WTC11 (cell line): Measurements from ENCODE around the gene RGL1. TPM values are rescaled to one million over a fixed set of nuclear protein-coding genes. Genes with fewer than 3 reads are reported as not detected.

Experiments
- ATAC-seq: fragments of 200-7000 bp; cut with Tn5 transposase; 2 replicates; pipeline ENCODE4 v1.10.0; 2021; ENCODE audit warnings: mild to moderate bottlenecking, moderate library complexity
- CTCF ChIA-PET: fragments of 300-600 bp; sonication (Branson Sonifier 250); formaldehyde crosslinking; loops from one replicate; lab custom pipeline; 2021; ENCODE audit warnings: antibody characterized with exemption; lab: Charles Lee
- POLR2A ChIA-PET: fragments of 350-600 bp; sonication (Branson Sonifier 250); formaldehyde crosslinking; loops from one replicate; lab custom pipeline; 2021; ENCODE audit warnings: antibody characterized with exemption; lab: Charles Lee
- DNase-seq: peaks from one replicate; pipeline ENCODE4 v3.0.0; 2021; ENCODE audit warnings: low spot score
- H3K27ac Mint-ChIP-seq: 2 replicates; pipeline ENCODE4 v1.8.0; 2021; ENCODE audit warnings: mixed read lengths
- H3K27me3 Mint-ChIP-seq: 2 replicates; pipeline ENCODE4 v1.8.0; 2021; ENCODE audit warnings: low read depth, mild to moderate bottlenecking, moderate library complexity, mixed read lengths
- H3K36me3 Mint-ChIP-seq: 2 replicates; pipeline ENCODE4 v1.8.0; 2021; ENCODE audit warnings: mixed read lengths
- H3K4me1 Mint-ChIP-seq: 2 replicates; pipeline ENCODE4 v1.8.0; 2022; ENCODE audit warnings: mixed read lengths
- H3K4me3 Mint-ChIP-seq: 2 replicates; pipeline ENCODE4 v1.8.0; 2021; ENCODE audit warnings: mild to moderate bottlenecking, moderate library complexity, mixed read lengths
- H3K9me3 Mint-ChIP-seq: 2 replicates; pipeline ENCODE4 v1.8.0; 2021; ENCODE audit warnings: mixed read lengths
- ELF4 ChIP-seq: sonication (generic); formaldehyde crosslinking; IDR thresholded peaks from 2 replicates; pipeline ENCODE4 v1.8.1; 2022; ENCODE audit warnings: low read depth, mild to moderate bottlenecking, moderate library complexity, missing genetic modification reagents
- FOXP1 ChIP-seq: sonication (generic); formaldehyde crosslinking; IDR thresholded peaks from 2 replicates; pipeline ENCODE4 v1.8.0; 2022; ENCODE audit warnings: missing genetic modification reagents, mild to moderate bottlenecking, moderate library complexity, borderline replicate concordance
- GRHL2 ChIP-seq: fragments of 250-450 bp; sonication (Bioruptor Pico); IDR thresholded peaks from 2 replicates; pipeline ENCODE4 v1.8.0; 2022; ENCODE audit warnings: mild to moderate bottlenecking, moderate library complexity; ENCODE audit not compliant: insufficient replicate concordance, severe bottlenecking
- JUN ChIP-seq: sonication (generic); formaldehyde crosslinking; IDR thresholded peaks from 2 replicates; pipeline ENCODE4 v1.8.0; 2023; ENCODE audit warnings: mild to moderate bottlenecking, missing genetic modification reagents
- KAT7 ChIP-seq: sonication (generic); formaldehyde crosslinking; IDR thresholded peaks from 2 replicates; pipeline ENCODE4 v1.8.1; 2023; ENCODE audit warnings: missing genetic modification reagents, mild to moderate bottlenecking, borderline replicate concordance
- NFATC4 ChIP-seq: fragments of 250-450 bp; sonication (Bioruptor Pico); IDR thresholded peaks from 2 replicates; pipeline ENCODE4 v1.9.0; 2021; ENCODE audit warnings: mild to moderate bottlenecking
- TCF7 ChIP-seq: sonication (generic); formaldehyde crosslinking; IDR thresholded peaks from 2 replicates; pipeline ENCODE4 v1.8.0; 2022; ENCODE audit warnings: mild to moderate bottlenecking, low read depth, missing genetic modification reagents, moderate library complexity
- ZNF416 ChIP-seq: fragments of 250-450 bp; sonication (Bioruptor Pico); IDR thresholded peaks from 2 replicates; pipeline ENCODE4 v1.9.0; 2021; ENCODE audit warnings: mild to moderate bottlenecking, inconsistent platforms
- ZNF671 ChIP-seq: fragments of 250-450 bp; sonication (Bioruptor Pico); IDR thresholded peaks from 2 replicates; pipeline ENCODE4 v1.8.0; 2021; ENCODE audit warnings: mild to moderate bottlenecking
- total RNA-seq: library from RNA; stranded (reverse); gene quantifications from 3 replicates; pipeline ENCODE4 v1.2.3, GENCODE V29; 2021
- TF ChIP-seq, protein P1 (sequence below): sonication (generic); formaldehyde crosslinking; IDR thresholded peaks from 2 replicates; pipeline ENCODE4 v1.8.1; 2022; ENCODE audit warnings: missing genetic modification reagents, borderline replicate concordance
- TF ChIP-seq, protein P2 (sequence below): sonication (generic); formaldehyde crosslinking; IDR thresholded peaks from 2 replicates; pipeline ENCODE4 v1.8.0; 2022; ENCODE audit warnings: missing genetic modification reagents
- TF ChIP-seq, protein P3 (sequence below): sonication (generic); formaldehyde crosslinking; IDR thresholded peaks from 2 replicates; pipeline ENCODE4 v1.8.0; 2022; ENCODE audit warnings: mild to moderate bottlenecking, missing genetic modification reagents
- TF ChIP-seq, protein P4 (sequence below): sonication (generic); formaldehyde crosslinking; conservative IDR thresholded peaks from 2 replicates; pipeline ENCODE4 v1.8.1; 2022; ENCODE audit warnings: mild to moderate bottlenecking, missing genetic modification reagents
- TF ChIP-seq, protein P5 (sequence below): sonication (generic); formaldehyde crosslinking; IDR thresholded peaks from 2 replicates; pipeline ENCODE4 v1.8.0; 2023; ENCODE audit warnings: missing genetic modification reagents
- TF ChIP-seq, protein P6 (sequence below): sonication (generic); formaldehyde crosslinking; conservative IDR thresholded peaks from 2 replicates; pipeline ENCODE4 v1.8.1; 2023; ENCODE audit warnings: mild to moderate bottlenecking, low read depth, missing genetic modification reagents, moderate library complexity

The RGL1 gene
- total RNA-seq, 1 experiment from 2014 or later, result 1.5 TPM

DNA sequence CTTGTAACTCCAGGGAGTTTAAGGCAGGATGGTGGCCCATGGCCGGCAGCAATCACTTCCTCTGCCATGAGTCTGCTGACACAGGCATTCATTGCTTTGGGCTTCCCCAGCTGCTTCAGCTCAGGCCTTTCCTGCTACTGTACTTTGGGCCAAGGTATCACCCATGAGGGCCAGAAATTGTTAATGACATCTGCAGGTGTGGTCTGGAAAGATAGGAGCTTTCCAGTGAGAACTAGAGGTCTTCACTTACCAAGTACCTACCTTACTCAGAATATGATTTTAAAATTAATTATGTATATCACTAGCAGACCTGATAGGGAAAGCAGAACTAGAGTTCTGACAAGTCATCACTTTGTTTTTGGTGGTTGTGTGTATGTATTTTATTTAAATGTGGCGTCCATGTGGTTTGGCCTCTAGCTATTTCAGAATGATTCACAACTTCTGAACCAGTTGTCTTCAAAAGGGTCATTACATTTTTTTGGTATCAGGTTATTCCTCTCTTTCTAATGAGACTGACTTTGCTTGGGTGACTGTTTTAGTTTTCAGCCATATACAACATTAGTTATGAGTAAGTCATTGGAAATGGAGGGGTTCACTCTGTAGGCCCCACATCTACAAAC lies 2.7 kb downstream of the RGL1 start (continued):
- TF ChIP-seq, protein P1, sequence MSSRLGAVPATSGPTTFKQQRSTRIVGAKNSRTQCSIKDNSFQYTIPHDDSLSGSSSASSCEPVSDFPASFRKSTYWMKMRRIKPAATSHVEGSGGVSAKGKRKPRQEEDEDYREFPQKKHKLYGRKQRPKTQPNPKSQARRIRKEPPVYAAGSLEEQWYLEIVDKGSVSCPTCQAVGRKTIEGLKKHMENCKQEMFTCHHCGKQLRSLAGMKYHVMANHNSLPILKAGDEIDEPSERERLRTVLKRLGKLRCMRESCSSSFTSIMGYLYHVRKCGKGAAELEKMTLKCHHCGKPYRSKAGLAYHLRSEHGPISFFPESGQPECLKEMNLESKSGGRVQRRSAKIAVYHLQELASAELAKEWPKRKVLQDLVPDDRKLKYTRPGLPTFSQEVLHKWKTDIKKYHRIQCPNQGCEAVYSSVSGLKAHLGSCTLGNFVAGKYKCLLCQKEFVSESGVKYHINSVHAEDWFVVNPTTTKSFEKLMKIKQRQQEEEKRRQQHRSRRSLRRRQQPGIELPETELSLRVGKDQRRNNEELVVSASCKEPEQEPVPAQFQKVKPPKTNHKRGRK (CRISPR knock-in tag), result no peak
- TF ChIP-seq JUN (CRISPR knock-in tag), result no peak

DNA sequence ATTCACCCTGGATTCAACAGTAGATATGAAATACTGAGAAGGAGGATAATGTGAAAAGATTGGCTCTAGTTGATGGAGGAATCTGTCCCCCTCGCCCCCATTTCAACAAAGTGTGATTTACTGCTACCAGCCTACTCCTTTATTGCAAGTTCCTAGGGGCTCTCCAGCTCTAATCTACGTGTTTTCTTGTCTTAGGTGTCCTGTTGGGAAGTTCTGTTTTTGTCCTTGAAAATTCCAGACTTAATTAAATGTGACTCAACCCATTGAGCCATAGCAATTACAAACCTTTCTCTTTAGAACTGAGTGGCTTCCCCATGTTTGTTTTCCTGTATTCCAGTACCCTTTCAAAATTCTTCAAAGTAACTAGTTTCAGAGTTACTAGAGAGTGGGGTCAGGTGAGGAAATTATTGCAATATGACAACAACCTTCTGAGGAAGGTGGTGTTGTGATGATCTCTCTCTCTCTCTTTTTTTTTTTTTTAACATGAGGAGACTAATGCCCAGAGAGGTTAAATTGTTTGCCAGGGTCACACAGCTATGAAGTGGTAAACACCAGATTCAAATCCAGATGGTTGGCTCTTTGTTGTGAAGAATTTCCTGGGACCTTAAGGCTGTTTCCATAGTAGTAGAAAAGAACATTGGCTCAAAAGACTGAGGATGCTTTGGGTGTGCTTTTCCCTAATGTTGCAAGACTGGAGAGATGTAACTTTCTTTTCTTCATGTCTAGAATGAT lies 3.5 kb downstream of the RGL1 start:
- H3K9me3 Mint-ChIP-seq, result no peaks in the 10 kb centered on the region
- ChIA-PET POLR2A (no interaction called here), CTCF (no interaction called here)
- TF ChIP-seq, protein P1 (CRISPR knock-in tag), result no peak
- TF ChIP-seq, protein P2, sequence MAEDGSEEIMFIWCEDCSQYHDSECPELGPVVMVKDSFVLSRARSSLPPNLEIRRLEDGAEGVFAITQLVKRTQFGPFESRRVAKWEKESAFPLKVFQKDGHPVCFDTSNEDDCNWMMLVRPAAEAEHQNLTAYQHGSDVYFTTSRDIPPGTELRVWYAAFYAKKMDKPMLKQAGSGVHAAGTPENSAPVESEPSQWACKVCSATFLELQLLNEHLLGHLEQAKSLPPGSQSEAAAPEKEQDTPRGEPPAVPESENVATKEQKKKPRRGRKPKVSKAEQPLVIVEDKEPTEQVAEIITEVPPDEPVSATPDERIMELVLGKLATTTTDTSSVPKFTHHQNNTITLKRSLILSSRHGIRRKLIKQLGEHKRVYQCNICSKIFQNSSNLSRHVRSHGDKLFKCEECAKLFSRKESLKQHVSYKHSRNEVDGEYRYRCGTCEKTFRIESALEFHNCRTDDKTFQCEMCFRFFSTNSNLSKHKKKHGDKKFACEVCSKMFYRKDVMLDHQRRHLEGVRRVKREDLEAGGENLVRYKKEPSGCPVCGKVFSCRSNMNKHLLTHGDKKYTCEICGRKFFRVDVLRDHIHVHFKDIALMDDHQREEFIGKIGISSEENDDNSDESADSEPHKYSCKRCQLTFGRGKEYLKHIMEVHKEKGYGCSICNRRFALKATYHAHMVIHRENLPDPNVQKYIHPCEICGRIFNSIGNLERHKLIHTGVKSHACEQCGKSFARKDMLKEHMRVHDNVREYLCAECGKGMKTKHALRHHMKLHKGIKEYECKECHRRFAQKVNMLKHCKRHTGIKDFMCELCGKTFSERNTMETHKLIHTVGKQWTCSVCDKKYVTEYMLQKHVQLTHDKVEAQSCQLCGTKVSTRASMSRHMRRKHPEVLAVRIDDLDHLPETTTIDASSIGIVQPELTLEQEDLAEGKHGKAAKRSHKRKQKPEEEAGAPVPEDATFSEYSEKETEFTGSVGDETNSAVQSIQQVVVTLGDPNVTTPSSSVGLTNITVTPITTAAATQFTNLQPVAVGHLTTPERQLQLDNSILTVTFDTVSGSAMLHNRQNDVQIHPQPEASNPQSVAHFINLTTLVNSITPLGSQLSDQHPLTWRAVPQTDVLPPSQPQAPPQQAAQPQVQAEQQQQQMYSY (CRISPR knock-in tag), result no peak
- TF ChIP-seq ZNF671 (CRISPR knock-in tag), result no peak
- TF ChIP-seq, protein P3, sequence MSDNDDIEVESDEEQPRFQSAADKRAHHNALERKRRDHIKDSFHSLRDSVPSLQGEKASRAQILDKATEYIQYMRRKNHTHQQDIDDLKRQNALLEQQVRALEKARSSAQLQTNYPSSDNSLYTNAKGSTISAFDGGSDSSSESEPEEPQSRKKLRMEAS (CRISPR knock-in tag), result no peak
- no peak for TF ChIP-seq TCF7
- ATAC-seq (no peak), DNase-seq (no peak)
- H3K4me3 Mint-ChIP-seq, result no peak overlapping the region
- H3K27ac Mint-ChIP-seq, result 0 out of 2 replicates have a peak overlapping the region, but pooled peaks have one; percentile 3
- peaks cover 41% of the 10 kb centered on the region for H3K4me1 Mint-ChIP-seq
- H3K36me3 Mint-ChIP-seq, result no peaks in the 10 kb centered on the region
- H3K27me3 Mint-ChIP-seq, result peaks cover 20% of the 10 kb centered on the region

DNA sequence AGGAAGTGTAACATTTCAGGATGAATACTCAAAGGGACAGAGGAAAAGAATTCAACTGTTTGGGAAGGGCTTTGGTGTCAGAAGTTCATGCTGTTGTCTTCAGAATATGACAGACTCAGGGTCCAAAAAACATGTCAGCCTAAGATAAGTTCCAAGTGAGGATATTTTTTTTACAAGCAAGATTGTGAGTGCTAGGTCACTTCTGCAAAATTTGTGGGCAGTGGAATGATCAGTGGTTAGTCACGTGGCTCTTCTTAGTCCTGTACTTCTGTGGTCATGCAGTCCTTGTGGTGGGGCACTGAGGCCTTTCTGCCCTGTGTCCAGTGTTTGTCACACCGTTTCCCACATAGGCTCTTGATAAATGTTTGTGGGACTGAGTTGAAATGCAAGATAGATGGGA lies 5.2 kb downstream of the RGL1 start:
- ChIA-PET POLR2A (no interaction called here), CTCF (no interaction called here)
- Mint-ChIP-seq H3K9me3 (no peaks in the 10 kb centered on the region), H3K27me3 (peaks cover 14% of the 10 kb centered on the region), H3K36me3 (no peaks in the 10 kb centered on the region), H3K27ac (no peak overlapping the region), H3K4me3 (no peak overlapping the region), H3K4me1 (peaks cover 44% of the 10 kb centered on the region)
- ATAC-seq (no peak), DNase-seq (no peak)
- no peak for TF ChIP-seq KAT7 (CRISPR knock-in tag)

DNA sequence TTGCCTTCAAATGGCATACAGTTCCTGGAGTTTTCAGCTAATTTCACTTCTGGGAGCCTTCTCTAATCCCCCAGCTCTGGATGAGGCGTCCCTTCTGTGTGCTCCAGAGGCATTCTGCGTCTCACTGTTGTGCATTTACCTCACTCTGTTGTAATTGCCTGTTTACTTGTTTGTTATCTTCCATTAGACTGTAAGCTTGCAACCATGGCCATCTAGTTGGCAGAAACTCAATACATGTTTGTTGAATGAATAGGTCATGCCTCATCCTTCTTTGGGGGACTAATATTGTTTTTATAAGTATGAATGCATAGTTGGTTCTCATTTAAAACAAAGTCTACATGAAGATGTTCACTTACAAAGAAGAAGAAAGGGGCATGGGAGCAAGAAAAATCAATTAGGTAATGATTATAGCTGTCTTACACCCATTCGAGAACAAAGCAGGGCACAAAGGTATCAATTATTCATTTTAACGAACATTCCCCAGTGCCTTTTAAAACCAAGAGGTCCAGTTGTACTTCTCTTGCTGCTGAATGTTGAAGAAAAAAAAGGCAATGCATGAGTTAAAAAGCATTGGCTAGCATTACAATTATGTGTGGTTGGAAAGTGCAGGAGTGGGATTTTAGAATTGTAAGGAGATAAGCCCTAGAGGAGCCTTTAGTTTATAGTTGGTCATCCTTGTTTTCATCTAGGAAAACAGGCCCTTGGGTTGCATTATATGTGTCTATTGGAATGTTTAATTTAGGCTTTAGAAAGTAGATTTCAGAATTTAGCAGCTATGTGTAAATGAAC lies 6.0 kb downstream of the RGL1 start:
- POLR2A ChIA-PET, result no interaction called here
- Mint-ChIP-seq H3K27me3 (peaks cover 8% of the 10 kb centered on the region), H3K4me1 (peaks cover 40% of the 10 kb centered on the region), H3K27ac (no peak overlapping the region), H3K9me3 (no peaks in the 10 kb centered on the region), H3K4me3 (no peak overlapping the region), H3K36me3 (no peaks in the 10 kb centered on the region)
- DNase-seq (no peak), ATAC-seq (no peak)
- CTCF ChIA-PET, result no interaction called here
- TF ChIP-seq ZNF416 (CRISPR knock-in tag) (no peak), ELF4 (no peak), FOXP1 (CRISPR knock-in tag) (no peak), TCF7 (no peak), NFATC4 (CRISPR knock-in tag) (no peak), GRHL2 (CRISPR knock-in tag) (no peak)
- TF ChIP-seq, protein P4, sequence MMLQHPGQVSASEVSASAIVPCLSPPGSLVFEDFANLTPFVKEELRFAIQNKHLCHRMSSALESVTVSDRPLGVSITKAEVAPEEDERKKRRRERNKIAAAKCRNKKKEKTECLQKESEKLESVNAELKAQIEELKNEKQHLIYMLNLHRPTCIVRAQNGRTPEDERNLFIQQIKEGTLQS (CRISPR knock-in tag), result no peak
- TF ChIP-seq, protein P5, sequence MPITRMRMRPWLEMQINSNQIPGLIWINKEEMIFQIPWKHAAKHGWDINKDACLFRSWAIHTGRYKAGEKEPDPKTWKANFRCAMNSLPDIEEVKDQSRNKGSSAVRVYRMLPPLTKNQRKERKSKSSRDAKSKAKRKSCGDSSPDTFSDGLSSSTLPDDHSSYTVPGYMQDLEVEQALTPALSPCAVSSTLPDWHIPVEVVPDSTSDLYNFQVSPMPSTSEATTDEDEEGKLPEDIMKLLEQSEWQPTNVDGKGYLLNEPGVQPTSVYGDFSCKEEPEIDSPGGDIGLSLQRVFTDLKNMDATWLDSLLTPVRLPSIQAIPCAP (CRISPR knock-in tag), result no peak
- TF ChIP-seq, protein P6, sequence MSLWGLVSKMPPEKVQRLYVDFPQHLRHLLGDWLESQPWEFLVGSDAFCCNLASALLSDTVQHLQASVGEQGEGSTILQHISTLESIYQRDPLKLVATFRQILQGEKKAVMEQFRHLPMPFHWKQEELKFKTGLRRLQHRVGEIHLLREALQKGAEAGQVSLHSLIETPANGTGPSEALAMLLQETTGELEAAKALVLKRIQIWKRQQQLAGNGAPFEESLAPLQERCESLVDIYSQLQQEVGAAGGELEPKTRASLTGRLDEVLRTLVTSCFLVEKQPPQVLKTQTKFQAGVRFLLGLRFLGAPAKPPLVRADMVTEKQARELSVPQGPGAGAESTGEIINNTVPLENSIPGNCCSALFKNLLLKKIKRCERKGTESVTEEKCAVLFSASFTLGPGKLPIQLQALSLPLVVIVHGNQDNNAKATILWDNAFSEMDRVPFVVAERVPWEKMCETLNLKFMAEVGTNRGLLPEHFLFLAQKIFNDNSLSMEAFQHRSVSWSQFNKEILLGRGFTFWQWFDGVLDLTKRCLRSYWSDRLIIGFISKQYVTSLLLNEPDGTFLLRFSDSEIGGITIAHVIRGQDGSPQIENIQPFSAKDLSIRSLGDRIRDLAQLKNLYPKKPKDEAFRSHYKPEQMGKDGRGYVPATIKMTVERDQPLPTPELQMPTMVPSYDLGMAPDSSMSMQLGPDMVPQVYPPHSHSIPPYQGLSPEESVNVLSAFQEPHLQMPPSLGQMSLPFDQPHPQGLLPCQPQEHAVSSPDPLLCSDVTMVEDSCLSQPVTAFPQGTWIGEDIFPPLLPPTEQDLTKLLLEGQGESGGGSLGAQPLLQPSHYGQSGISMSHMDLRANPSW, result no peak
